NOMO-1 (cell line): ENCODE data around the gene VEPH1.
A peak's percentile ranks its signal among the peaks of the same experiment; 100 is the strongest.

Source experiments
- DNase-seq, 2 experiments: peaks; one replicate each; lab custom pipeline; 2025; ENCODE audit not compliant: unreplicated experiment in 2 of 2; lab: John Stamatoyannopoulos, UW

The VEPH1 gene

DNA sequence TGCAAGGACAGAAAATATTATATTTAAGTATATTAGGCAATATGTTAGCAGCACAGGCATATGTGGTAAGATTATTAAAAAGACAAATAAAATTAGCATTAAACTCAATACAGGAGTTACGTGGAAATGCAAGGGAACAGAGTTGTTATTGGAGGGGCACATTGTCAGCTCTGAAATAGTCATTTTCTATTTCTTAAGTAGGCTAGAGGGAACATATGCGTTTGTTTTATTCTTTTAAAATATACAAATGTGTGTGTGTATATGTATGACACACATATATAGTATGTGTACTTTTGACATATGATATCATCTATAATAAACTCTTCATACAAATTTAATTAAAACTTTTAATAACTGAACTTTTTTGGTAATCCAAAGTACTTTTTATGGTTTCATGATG lies 22.8 kb upstream of the VEPH1 start:
- DNase-seq = no peak

DNA sequence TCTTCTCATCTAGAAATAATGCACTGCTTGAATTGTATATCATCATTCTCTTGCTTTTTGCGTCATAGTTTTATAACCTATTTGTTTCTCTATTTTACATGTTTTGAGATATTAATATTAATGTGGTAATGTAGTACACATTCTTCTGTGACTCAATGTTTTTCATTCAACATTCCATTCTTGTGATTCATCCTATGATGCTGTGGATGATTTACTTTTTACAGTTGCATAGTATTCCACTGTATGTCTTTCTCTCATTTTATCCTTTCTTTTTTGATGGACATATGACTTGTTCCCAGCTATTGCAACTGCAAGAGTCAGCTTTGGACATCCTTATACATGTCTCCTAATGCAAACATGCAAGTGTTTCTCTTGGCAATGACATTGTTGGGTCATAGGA lies 20.6 kb upstream of the VEPH1 start:
- no peak for DNase-seq

DNA sequence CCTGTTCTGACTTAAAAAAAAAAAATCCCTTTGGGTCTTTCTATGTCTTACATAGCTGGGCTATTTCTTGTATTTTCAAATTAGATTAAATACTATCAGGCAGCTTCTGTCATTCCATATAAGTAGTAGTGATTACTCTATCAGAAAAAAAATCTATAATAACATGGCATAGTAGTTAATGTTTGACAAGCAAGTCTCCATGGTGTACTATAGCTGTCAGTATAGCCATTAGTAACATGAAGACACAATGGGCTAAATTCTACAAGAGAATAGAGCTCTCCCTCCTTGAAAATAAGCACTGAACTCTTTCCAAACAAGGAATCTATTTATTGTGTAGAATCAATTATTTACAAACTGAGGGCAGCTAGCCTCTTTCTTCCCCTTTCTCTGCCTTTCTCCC lies 19.4 kb upstream of the VEPH1 start:
- DNase-seq = no peak

DNA sequence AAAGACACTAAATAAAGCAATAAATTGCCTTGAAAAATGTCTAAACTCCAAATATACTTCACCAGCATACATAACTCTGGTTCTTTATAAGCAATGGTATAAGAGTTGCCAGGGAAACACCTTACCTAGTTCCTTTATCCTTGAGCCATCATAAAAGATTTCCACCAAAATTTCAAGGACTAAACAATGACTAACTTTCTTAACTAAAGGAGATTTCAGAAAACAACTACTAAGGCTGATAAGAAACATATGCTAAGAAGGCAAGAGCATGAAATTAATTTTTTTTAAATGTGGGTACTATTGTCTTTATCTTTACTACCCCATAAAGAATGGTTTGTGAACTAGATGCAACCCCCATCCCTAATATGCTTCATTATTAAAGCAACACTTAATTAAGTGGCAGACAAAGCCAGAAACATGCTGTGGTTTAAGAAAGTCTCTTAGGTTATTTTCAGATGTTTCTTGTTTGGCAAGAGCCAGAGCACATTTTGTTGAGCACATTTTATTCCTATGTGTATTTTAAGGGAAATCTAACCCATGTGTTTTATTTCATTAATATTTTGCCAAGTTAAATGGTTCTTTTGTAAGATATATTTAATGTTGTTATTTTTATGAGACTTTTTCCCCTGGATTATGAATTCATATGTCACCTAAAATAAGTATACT lies 17.4 kb upstream of the VEPH1 start:
- DNase-seq = no peak

DNA sequence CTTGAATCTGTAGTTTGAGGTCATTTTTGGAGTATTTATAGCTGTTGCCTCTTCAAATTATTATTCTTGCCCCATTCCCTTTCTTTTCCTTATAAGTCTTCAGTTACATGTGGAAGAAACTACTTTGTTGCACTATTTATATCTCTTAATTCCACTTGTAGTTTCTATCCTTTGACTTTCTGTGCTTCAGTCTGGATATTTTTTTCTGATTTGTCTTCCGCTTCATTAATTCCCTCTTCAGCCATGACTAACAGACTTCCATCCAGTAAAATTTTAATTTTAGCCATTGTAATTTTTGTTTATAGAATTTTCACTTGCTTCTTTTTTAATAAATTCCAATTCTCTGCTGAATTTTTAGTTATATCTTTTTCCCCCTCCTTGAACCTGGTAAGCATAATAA lies 15.7 kb upstream of the VEPH1 start:
- no peak for DNase-seq

DNA sequence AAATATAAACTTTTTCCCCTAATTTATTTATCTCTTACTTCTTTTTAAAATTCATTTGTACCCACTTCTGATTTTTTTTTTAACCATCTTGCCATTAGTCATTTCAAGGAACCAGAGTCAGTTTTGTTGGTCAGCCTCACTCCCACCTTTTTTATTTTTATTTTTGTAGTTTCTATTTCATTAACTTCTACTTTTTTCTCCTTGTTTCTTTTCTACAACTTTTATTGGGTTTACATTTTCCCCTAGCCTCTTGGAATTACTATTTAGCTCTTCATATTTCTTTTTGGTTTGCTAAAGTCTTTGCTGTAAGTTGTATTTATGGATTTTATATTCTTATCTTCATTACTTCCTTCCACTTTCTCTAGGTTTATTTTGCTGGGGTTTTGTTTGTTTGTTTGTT lies 13.7 kb upstream of the VEPH1 start:
- DNase-seq = no peak

DNA sequence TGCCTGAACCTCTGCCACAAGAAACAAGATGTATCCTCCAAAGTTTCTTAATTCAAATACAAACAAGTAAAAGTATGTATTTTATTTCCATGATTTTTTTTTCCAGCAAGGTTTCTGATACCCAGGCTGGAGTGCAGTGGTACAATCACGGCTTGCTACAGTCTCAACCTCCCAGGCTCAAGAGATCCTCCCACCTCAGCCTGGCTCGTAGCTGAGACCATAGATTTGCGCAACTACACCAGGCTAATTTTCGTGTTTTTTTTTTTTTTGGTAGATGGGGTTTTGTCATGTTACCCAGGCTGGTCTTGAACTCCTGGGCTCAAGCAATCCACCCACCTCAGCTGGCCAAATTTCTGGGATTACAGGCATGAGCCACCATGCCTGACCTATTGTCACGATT lies 12.2 kb upstream of the VEPH1 start:
- peak in 1 of 2 experiments; percentile 7 for DNase-seq

DNA sequence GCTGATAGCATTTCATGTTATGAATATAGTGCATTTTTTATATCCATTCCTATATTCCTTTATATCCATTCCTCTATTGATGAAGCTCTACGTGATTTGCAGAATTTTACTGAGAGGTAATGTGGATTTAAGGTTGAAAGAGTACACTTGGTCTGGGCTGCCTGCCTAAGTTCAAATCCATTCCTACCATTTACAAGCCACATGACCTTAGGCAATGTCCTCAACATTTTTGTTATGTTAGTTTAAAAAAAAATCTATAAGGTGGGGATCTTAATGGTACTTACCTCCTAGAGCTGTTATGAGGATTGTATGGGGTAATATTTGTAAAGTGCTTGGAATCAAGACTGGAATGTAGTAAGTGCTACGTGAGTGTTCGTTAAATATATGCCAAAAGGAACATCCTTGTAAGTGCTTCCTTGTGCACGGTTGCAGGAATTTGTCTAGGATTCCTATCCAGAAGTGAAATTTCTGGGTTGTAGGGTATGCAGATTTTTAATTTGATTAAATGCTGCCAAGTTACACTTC lies 11.2 kb upstream of the VEPH1 start:
- no peak for DNase-seq

DNA sequence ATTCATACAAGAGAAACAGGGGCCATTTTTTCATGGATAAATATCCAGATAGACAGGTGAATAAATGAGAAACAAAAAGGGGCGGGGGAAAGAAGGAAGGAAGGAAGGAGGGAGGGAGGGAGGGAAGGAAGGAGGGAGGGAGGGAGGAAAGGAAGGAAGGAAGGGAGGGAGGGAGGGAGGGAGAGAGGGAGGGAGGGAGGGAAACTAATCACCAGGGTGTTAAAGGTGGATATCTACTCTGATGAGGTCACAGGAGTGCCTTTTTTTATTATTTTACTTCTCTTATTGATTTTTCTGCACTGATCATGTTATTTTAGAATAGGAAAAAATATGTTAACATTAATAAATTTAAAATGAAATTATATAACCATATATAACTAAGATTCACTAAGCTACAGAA lies 10.4 kb upstream of the VEPH1 start:
- no peak for DNase-seq

DNA sequence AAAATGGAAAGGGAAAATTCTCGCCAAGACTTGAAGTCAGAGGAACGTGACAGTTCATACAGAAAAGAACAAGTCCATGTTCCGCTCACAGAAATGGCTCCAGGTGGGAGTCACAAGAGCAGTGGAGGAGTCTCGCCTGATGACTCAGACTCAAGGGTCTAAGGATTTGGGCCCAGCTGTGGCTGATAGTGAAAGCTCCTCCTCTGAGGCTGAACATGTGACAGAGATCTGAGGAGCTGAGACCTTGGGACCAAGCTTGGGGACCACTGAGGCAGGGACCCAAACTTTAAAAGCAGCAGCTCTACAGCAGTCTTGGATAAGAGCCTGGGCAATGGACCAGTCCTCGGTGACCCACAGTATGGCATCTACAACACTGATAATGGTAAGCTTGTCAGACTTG lies 9.3 kb upstream of the VEPH1 start:
- DNase-seq = no peak

DNA sequence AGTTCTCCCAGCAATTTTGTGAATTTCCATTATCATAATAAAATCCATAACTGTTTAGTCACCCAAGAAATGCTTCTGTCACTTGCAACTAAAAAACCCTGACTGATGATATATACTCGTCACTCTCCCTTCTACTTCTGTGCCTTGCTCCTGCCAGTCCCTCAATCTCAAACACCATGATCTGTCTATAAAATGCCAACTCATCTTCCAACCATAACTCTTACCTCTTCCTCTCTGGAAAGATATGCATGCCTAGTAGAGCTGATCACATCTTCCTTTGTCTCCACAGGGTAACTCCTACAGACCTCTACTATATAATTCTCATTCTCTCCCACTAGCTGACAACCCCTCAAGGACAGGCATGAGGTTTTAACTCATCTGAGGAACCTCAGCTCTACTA lies 5.2 kb upstream of the VEPH1 start:
- no peak for DNase-seq

DNA sequence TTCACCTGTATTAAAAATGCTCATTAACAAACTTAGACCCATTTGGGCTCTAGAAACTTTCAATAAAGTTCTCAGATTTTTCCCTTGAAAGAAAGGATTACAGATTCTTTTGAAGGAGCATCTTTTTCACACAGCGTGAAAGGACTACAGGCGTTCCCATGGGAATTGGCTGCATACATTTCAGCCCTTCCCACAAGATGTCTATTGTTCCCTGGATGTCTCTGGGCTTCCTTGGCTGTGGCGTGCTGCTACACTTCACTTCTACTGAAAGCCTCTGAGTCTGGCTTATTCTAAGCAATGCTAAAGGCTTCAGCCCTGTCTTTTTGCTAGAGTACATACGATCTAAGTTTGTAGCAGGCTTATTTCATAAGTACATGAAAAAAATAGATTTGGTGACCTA lies 1.4 kb downstream of the VEPH1 start:
- DNase-seq = no peak

DNA sequence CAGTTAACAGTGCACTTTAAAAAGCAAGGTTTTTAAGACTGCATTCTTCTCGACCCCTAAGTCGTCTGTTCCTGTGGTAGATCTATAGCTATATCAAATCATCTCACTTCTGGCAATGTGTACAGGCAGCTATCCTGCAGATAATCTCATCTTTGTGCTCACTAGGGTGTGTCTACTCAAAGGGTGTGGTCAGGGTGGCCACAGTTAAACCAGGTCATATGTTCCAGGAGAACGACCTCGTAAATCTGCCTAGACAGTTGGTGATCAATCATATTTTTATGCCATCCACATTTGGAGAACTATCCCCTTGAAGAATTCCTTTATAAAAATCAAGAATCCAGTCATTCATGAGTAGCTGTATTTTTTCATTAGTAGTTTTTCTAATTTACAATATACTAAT lies 3.0 kb downstream of the VEPH1 start:
- no peak for DNase-seq

DNA sequence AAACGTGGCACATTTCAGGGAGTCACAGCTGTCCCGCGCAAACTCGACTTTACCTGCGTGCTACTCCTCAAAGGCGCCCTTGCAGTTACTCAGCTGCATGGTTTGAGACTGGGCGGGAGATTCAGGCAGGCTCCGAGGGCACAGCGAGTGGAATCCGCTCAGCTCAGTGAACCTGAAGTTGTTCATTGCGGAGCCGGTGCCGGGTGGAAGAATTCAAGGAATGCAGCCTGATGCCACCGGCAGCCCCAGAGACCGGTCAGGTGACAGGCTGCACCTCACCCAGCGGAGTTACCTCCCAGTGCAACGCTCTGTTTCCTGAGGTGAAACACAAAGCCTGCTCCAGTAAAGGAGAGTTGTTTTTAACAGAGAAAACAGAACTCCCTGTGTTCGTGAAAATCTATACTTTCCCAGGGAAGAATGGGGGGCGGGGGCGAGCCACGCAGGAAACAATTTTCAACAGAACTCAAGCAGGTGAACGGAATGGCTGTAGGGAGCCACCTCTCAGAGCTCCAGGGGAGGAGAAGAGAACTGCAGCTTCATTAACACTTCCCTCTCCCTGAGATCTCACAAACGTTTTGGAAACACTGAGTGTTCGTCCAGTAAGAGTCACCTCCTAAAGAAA lies 3.8 kb downstream of the VEPH1 start:
- peak in 1 of 2 experiments; percentile 46 for DNase-seq

DNA sequence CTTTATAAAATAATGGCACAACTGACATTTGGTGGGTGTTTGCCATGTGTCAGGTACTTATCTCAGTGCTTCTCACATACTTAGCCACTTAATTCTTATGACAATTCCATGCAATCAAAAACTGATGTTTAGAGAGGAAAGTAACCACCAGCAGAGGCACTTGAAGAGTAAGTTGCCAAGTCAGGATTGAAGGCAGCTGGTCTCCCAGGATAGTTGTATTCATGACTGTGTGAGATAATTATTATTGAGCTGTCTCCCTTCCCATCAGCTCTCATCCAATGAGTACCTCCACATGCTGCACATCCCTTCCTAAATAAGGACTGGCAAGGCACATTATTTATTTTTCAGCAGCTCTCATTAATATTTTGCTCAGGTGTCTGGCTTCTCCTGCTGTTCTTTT lies 4.8 kb downstream of the VEPH1 start:
- DNase-seq = no peak

DNA sequence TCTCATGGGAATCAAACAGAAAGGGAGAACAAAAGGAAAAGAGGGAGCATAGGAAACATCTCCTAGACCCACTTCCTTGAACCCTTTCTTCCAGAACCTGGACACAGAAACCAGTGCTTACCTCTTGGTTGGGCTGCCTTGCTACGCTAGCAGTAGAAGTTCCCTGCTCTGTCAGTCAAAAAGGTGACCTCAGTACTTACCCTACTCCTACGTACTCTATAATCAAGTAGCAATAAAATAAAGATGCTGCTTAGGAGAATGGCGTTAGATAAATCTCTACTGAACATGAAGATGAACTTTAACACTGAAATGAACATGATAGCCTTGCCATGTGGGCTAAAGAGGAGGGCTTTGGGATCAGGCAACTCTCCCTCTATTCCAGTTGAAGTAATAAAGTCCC lies 7.4 kb downstream of the VEPH1 start:
- DNase-seq = no peak

DNA sequence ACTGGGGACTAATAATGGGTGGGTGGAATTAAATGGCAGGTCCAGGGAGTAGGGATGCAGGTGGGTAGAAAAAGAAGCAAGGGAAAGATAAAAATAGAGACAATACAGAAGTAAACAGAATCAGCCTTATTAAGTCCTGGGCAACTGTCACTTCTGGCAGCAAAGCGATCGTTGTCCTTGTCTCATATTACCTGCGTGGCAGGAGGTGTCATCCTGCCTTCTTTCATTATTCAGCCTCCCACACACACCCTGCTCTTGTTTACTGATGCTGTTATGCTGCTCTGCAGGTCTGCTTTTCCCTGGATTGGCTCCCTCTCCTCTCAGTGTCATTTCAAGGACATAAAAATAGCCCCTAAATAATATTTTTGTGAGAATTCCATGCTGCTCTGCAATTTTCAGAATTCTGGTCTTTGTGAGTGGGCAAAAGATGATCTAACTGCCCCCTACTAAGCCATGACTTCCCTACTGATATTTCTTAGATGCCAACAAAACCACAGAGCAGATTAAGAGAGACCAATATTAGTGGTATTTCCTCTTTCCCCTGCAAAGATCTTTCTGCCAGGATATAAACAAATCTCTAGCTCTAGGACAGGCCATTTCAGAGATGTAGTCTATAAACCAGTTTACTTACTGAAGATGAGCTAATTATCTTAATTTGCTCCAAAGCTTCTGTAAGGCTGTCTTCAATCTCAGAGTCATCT lies 8.5 kb downstream of the VEPH1 start:
- peak; percentile 3 to 22 for DNase-seq

DNA sequence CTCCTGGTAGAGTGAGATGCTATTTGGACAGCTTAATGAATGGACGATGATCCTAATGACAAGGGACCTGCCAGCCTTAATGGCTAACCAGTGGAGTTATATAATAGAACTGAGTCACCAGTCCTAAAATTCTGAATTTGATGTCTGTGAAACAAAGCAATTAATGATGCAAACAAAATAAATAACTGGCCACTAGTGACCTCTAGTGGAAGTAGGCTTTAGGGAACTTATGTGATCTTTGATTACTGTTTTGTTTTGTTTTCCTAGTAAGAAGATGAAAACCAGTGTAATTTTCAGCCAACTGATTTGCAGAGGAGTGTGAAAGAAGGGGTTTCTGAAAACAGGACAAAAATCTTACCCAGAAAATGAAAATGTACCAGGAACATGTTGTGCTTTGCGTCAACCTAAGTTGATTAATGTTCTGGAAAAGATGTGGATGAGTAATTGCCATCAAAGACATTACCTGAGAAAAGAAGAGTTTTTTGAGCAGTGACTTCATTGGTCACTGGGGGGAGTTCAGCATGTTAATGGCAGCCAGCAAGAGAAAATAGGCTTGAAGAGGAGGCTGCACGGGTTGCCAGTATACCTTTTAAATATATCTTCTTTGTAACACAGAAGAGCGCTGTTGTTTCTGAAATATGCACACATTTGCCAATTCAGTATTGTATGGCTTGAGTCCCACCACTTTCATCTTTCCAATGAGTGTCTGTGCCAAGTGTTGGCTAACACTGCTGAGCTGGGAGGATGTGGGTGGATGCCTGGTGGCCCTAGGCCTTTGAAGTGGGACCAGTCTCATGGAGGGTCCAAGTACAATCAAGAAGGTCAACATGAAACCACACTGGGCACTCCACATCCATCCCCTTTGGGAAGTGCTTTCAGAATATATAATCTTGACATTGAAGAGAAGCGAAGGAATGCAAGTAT lies 9.3 kb downstream of the VEPH1 start:
- DNase-seq = peak in 1 of 2 experiments; percentile 56

DNA sequence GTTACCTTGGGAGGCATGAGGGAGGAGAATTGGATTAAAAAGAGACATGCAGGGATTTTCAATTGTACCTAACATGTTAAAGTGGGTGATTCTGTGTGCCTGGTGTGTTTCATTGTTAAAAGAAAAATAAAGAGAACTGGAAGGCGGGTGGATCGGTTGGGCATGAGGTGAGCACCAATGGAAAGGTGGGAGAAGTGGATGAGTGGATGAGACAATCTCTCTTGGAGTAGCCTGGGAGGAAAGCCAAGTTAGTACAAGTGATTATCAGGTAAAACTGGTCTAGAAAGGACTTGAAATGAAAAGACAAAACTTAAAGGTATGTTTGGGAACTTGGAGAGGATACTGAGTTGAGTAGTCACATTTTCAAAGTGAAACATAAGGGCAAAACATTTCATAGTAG lies 12.1 kb downstream of the VEPH1 start:
- DNase-seq = no peak

DNA sequence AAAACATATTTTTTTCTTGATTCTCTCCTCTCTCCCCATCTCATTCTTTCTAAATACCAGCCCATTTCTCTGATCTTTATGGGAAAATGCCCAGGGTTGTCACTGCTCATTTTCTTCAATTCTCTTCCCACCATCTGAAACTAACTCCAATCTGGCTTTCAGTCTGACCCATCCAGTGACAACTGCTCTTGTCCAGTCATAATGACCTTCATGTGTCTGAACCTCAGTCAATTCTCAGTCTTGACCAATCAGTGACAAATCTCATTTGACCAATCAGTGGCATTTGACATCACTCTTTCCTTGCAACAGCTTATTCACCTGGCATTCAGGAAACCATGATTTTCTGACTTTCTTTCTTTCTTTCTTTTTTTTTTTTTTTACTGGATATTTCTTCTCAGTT lies 15.1 kb downstream of the VEPH1 start:
- DNase-seq = no peak

DNA sequence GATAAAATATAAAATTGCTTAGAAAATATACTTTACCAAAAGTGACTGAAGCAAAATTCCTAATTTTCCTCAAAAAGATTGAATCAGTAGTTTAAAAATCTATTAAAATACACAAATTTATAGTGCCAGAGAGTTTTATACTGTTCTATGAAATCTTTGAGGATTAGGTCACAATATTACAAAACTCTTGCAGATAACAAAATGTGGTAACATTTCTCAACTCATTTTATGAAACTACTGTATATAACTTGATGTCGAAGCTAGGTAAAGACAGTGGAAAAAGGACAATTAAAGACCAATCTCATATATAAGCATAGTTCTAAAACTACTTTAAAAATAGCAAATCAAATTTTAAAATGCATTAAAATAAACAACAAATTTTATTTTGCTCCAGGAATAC lies 15.9 kb downstream of the VEPH1 start:
- peak in 1 of 2 experiments; percentile 52 for DNase-seq
